ENCODE measurements around the gene A2M. TPM values are rescaled to one million over a fixed set of nuclear protein-coding genes. Genes with fewer than 3 reads are reported as not detected.

Gene A2M
- total RNA-seq, 1 donor from 2014 or later: 0.17 TPM

- no peak overlapping the region for H3K4me3 ChIP-seq (ENCODE audit: low read depth, low read length)
- no peak for TF ChIP-seq CTCF (conservative IDR thresholded peaks at IDR 0.05; ENCODE audit: low read depth, low read length)
- DNase-seq (ENCODE audit: low read depth): no peak
These were observed 17.2 kb downstream of the A2M start for GRCh38 chr12:9098463-9099026.

DNA sequence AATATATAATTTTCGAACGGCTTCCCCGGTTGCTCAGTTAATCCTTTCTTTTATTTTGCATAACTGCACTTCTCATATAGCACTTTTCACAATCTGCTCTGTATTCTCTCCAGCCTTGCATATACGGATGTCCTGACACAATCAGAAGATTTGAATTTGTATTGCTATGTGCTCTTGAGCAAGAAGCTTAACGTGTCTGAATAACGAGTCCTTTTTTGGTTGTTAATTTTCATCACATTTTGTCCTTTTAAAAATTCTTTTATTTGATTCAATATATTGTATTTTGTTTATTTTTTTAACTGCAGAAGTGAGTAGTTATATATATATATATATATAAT lies 17.6 kb downstream of the A2M start:
- DNase-seq (ENCODE audit: low read depth): no peak
- no peak for TF ChIP-seq CTCF (conservative IDR thresholded peaks at IDR 0.05; ENCODE audit: low read depth, low read length)

DNA sequence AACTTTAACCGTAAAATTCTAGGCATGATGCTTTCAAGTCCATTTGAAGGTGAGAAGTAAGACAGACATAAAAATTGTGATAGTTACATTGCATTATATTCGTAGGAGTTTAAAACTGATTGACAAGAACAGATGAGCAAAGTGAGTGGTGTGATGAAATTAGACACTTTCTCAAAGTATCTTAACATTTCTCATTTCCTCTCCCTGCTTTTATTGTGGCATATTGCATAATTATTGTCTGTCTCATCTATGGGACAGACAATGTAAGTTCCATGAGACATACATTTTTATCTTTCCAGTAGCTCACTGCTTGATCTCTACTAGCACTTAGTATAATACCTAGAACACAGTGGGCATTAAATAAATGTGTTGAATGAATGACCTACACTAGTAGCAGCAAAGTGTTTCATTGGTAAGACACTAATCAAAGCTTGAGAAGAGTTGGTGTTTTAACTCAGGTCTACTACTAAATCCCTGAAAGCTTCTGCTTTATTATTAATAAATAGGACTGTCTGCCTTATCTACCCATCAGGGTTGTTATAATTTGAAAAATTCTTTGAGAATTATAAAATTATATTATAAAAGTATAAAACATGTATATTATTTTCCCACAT lies 19.0 kb downstream of the A2M start:
- no peak overlapping the region for H3K4me3 ChIP-seq (ENCODE audit: low read depth, low read length)
- DNase-seq (ENCODE audit: low read depth): no peak
- TF ChIP-seq CTCF (conservative IDR thresholded peaks at IDR 0.05; ENCODE audit: low read depth, low read length): no peak

More for the DNA sequence above, 17.6 kb downstream of the A2M start:
- no peak overlapping the region for H3K4me3 ChIP-seq (ENCODE audit: low read depth, low read length)

DNA sequence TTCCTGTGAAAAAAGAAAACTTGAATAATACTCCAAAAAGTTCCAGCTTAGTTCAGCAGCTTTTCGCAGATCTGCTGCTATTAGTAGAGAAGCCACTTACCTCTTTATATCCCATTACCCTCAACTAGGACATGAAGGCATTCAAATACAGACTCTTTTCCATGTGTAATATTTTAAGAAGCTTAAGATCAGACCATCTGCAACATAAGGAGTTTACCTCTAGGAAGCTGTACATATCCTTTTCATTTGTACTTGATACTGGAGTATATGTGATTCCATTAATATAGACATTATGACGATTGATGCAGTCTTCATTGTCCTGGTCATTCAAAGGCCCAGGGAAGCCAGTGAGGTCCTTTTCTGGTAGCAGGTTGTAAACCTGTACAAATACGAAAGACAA lies 20.4 kb downstream of the A2M start:
- H3K4me3 ChIP-seq (ENCODE audit: low read depth, low read length): no peak overlapping the region
- no peak for TF ChIP-seq CTCF (conservative IDR thresholded peaks at IDR 0.05; ENCODE audit: low read depth, low read length)
- no peak for DNase-seq (ENCODE audit: low read depth)

GRCh38 chr12:9094512-9095206 lies 21.1 kb downstream of the A2M start:
- H3K4me3 ChIP-seq (ENCODE audit: low read depth, low read length): no peak overlapping the region
- no peak for DNase-seq (ENCODE audit: low read depth)
- no peak for TF ChIP-seq CTCF (conservative IDR thresholded peaks at IDR 0.05; ENCODE audit: low read depth, low read length)

GRCh38 chr12:9091891-9092598 lies 23.7 kb downstream of the A2M start:
- no peak for DNase-seq (ENCODE audit: low read depth)
- no peak for TF ChIP-seq CTCF (conservative IDR thresholded peaks at IDR 0.05; ENCODE audit: low read depth, low read length)
- no peak overlapping the region for H3K4me3 ChIP-seq (ENCODE audit: low read depth, low read length)

Measured in epithelial cell of proximal tubule (primary cell).